Mammary microvascular endothelial cell (primary cell): Measurements from ENCODE around the gene KLHL34. TPM values are rescaled to one million over a fixed set of nuclear protein-coding genes. Genes with fewer than 3 reads are reported as not detected.

Source experiments
- total RNA-seq: library from RNA; depleted of rRNA; stranded (reverse); fragments of >200 nt; gene quantifications from 2 replicates; pipeline ENCODE4 v1.2.3, GENCODE V29; 2015

Gene KLHL34, protein sequence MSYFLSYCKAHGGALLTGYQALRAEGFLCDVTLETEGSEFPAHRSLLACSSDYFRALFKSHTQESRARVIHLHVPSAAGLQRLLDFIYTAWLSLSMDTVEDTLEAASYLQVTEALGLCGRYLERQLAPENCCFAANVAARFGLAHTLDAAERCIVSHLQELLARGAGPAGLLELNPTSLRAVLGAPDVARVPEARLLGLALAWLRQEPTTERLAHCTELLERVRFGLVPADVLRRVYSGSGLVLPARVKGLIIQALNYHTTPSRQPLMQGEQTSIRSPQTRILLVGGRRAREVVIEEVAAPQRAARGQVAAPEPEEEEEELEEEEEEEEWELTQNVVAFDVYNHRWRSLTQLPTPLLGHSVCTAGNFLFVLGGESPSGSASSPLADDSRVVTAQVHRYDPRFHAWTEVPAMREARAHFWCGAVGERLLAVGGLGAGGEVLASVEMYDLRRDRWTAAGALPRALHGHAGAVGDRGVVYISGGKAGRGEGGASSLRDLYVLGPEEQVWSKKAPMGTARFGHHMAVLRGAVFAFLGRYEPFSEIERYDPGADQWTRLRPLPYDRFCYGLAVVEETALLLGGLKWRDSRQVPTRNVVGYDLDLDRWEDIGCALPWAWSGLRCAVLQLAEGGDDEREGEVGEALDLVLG
- total RNA-seq, result not detected in 2 replicates

DNA sequence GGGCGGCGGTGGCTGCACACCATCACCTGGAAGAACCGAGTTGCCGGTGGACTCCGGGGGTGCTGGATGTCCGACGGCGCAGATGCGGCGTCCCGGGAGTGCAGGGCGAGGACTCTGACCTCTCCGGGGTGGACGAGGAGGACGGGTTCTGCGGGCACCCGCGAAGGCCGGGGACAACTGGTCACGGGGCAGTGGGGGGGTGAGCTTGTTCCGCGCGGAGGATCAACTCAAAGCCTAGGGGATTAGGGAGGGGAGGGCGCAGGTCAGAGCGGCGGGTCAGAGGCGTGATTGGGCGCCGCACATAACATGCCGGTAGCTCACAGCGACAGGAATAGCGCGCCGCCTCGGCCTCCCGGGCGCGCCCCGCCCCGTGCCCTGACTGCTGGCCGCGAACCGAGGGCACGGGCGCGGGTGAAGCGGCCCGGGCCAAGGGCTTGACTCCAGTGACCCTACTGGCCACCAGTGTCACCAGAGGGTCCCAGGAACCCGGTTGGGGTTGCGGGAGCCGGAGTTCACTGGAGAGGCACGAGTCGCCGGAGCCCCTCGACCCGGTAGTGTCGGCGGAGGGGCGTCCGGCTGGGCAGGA, at the start of gene KLHL34:
KLHL34 (minus strand) TSS at position 179 of the 586 bp plus-strand sequence. CDS start 542 bp downstream, outside the sequence.

Other genes starting within 250 kb of the KLHL34 start
- gene SMPX, start 99.8 kb upstream of the KLHL34 start, total RNA-seq, result not detected in 2 replicates
- gene MBTPS2, start 181.3 kb upstream of the KLHL34 start, total RNA-seq, result 6.9 and 9.6 TPM in 2 replicates
- 0.49 and 0.87 TPM in 2 replicates for gene YY2, start 197.7 kb upstream of the KLHL34 start, total RNA-seq